Activated CD8-positive, alpha-beta T cell treated with anti-CD3 and anti-CD28 coated beads for 36 hours (primary cell): ENCODE measurements around the gene ASXL2. TPM values are rescaled to one million over a fixed set of nuclear protein-coding genes. Genes with fewer than 3 reads are reported as not detected.

Experiments
- ATAC-seq: fragments of 200-7000 bp; cut with Tn5 transposase; one replicate; pipeline ENCODE4 v1.10.0; 2021; ENCODE audit warnings: mild to moderate bottlenecking, moderate library complexity
- CTCF ChIA-PET: fragments of 350-600 bp; sonication (Branson Sonifier 250); formaldehyde crosslinking; loops from one replicate; lab custom pipeline; 2021; ENCODE audit warnings: antibody characterized with exemption; lab: Charles Lee
- POLR2A ChIA-PET: fragments of 350-600 bp; sonication (Branson Sonifier 250); formaldehyde crosslinking; loops from one replicate; lab custom pipeline; 2021; ENCODE audit warnings: antibody characterized with exemption; lab: Charles Lee
- DNase-seq: peaks from one replicate; pipeline ENCODE4 v3.0.0-alpha.2; 2020
- H3K27ac Mint-ChIP-seq: one replicate; pipeline ENCODE4 v1.8.0; 2021; ENCODE audit warnings: mild to moderate bottlenecking, mixed read lengths
- H3K27me3 Mint-ChIP-seq: one replicate; pipeline ENCODE4 v1.8.0; 2021; ENCODE audit warnings: mixed read lengths
- H3K36me3 Mint-ChIP-seq: one replicate; pipeline ENCODE4 v1.8.0; 2021; ENCODE audit warnings: low read depth, mixed read lengths
- H3K4me1 Mint-ChIP-seq: one replicate; pipeline ENCODE4 v1.8.0; 2021; ENCODE audit warnings: low read depth, mixed read lengths
- H3K4me3 Mint-ChIP-seq: one replicate; pipeline ENCODE4 v1.8.0; 2021; ENCODE audit warnings: mild to moderate bottlenecking, moderate library complexity, mixed read lengths
- H3K9me3 Mint-ChIP-seq: one replicate; pipeline ENCODE4 v1.8.0; 2021; ENCODE audit warnings: mixed read lengths
- CTCF ChIP-seq: fragments of 200-600 bp; IDR thresholded peaks from one replicate; pipeline ENCODE4 v1.8.0; 2022; ENCODE audit warnings: antibody characterized with exemption, mild to moderate bottlenecking
- intact Hi-C: fragments of 100-400 bp; cut with micrococcal nuclease; formaldehyde crosslinking; loops from one replicate; pipeline ENCODE4 v1.10.0; 2022
- total RNA-seq, 2 experiments: library from RNA; stranded (reverse); gene quantifications; one replicate each; pipeline ENCODE4 v1.2.3, GENCODE V29; 2021

Gene ASXL2
- 10 to 100 TPM; 42.5 to 42.8 TPM for total RNA-seq

DNA sequence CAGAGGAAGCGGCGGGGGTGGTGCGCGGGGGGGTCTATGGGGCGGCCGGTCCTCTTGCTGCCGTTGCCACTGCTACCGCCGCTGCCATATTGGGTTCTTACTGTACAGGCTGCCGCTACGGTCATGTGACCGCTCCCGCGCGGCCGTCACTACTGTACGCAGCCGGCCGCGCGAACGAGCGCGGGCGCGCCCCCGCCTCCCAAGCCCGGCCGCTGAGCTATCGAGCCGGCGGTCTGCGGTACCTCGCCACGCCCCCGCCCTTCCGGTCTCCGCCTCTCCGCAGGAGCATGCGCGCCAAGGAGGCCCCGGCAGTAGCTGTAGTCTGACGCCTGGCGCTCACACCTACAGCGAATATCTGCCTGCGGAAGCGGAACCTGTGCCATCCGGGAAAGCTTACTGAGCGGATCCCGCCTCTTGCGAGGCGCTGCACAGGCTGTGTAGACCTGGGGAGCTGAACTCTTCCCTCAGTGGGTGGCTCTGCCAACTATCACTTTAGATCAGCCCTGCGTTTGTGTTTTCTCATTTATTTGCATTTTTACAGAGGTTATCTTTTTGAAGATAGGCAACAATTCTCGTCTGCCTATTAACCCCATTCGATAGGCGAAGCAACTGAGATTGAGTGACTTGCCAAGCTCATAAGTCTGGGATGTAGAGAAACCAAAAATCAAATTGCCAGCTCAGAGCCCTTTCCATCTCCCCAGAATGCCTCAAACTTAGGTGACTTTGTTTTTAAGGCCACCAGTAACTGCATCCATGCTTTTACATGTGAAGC is at the start of gene ASXL2:
Gene ASXL2 (minus strand): TSS at position 127 of the 772 bp plus-strand sequence. CDS start 265 bp downstream, outside the sequence.
- Mint-ChIP-seq H3K9me3 (no peaks in the 10 kb centered on the region), H3K27ac (peak within 1 kb of the TSS; percentile 98), H3K36me3 (peaks cover 13% of the 10 kb centered on the region), H3K4me3 (peak within 1 kb of the TSS; percentile 95), H3K4me1 (peaks cover 43% of the 10 kb centered on the region), H3K27me3 (no peaks in the 10 kb centered on the region)
- DNase-seq (peak; percentile 97), ATAC-seq (peak; percentile 88)
- no peak for TF ChIP-seq CTCF
- CTCF ChIA-PET: interaction anchor here (0.9 to 3.8 kb wide), 9 partner anchors 10 to 516 kb away, joined by 3 to 25 read pairs (median 6); no protein-coding TSS in a partner anchor
- POLR2A ChIA-PET: interaction anchor here (0.6 to 3.0 kb wide), 8 partner anchors 11 to 300 kb away, joined by 3 to 13 read pairs (median 4); no protein-coding TSS in a partner anchor
- intact Hi-C loops: no loop called here

DNA sequence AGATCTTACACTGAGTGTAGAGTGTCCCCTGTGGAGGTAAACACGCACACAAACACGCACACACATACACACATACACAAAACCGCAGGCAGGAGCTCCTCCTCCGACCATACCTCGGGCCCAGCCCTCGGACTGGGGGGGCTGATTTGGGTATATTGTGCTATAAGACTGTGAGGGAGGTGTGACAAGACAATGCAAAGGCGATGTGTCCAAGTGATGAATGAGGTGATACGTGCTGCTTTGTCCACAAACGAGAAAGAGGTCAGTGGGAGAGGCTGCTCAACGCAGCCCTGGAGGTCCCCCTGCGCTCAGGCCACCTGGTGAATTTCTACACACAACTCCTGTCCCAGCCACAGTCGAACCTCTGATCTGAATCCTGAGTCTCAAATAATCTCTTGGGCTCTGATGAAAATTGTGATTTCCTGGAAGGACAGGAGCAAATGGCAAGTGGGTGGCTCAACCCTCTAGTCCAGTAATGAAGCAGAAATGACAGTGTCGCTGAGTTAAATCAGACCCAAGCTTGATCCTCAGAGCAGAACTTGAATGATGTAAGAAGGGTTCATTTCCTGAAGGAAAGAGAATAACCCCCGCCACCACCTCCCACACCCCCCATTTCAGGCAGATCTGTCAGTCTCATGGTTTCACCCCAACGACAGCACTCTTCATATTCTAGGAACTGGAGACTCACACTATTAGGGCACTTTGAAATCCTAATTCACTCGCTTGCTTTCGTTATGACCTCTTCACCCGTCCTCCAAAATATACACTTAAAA is 48.9 kb upstream of the ASXL2 start:
- peak; percentile 20 for DNase-seq
- intact Hi-C loops: no loop called here
- H3K27ac Mint-ChIP-seq: no peak overlapping the region

DNA sequence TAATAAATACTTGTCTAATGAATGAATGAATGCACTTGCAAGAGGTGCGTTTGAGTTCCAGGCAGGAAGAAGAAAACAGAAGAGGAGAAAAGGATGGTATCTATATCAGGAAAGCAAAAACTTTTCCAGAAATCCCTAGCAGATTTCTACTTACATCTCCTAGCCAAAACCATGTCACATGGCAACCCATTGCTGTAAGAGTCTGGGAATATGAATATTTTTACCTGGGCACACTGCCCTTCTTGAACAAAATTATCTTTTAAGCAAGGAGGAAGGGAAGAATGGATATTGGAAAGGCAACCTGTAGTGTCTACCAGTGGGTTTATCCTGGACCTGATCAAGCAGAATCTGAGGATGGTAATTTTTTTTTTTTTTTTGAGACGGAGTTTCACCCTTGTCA is 44.2 kb upstream of the ASXL2 start:
- peaks cover 4% of the 10 kb centered on the region for H3K4me1 Mint-ChIP-seq
- H3K36me3 Mint-ChIP-seq: no peaks in the 10 kb centered on the region
- H3K9me3 Mint-ChIP-seq: no peaks in the 10 kb centered on the region
- intact Hi-C loops: no loop called here
- no peak for ATAC-seq
- no peak overlapping the region for H3K4me3 Mint-ChIP-seq
- no peak for TF ChIP-seq CTCF
- POLR2A ChIA-PET: no interaction called here
- no peak overlapping the region for H3K27ac Mint-ChIP-seq
- no peaks in the 10 kb centered on the region for H3K27me3 Mint-ChIP-seq
- CTCF ChIA-PET: no interaction called here
- DNase-seq: no peak

More for the DNA sequence above, 48.9 kb upstream of the ASXL2 start:
- H3K9me3 Mint-ChIP-seq: no peaks in the 10 kb centered on the region
- POLR2A ChIA-PET: interaction anchor here (0.9 kb wide), 1 partner anchor 45 kb away, joined by 3 read pairs; no protein-coding TSS in a partner anchor
- CTCF ChIA-PET: no interaction called here
- H3K4me1 Mint-ChIP-seq: peaks cover 4% of the 10 kb centered on the region
- TF ChIP-seq CTCF: no peak
- ATAC-seq: peak; percentile 51
- no peak overlapping the region for H3K4me3 Mint-ChIP-seq
- H3K27me3 Mint-ChIP-seq: no peaks in the 10 kb centered on the region
- H3K36me3 Mint-ChIP-seq: no peaks in the 10 kb centered on the region

DNA sequence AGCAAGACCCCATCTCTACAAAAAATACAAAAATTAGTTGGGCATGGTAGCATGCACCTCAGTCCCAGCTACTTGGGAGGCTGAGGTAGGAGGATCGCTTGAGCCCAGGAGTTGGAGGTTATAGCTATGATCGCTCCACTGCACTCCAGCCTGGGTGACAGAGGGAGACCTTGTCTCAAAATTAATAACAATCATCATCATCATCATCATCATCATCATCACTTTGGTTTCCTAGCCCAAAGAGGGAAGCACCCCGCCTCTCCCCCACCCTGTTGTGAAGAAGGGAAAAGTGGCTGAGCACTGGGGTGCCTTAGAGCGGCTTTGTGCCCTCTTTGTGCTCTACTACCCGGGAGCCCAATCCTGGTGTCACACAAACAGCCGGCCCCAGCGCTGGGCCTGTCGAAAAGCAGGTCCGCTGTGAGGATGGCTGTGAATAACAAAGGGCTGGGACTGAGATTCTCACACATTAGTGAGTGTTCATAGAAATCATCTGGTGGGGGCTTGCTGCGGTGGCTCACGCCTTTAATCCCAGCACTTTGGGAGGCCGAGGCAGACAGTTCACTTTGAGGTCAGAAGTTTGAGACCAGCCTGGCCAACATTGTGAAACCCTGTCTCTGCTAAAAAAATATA is 42.6 kb upstream of the ASXL2 start:
- Mint-ChIP-seq H3K9me3 (no peaks in the 10 kb centered on the region), H3K36me3 (no peaks in the 10 kb centered on the region), H3K27me3 (no peaks in the 10 kb centered on the region), H3K4me1 (peaks cover 9% of the 10 kb centered on the region), H3K27ac (no peak overlapping the region), H3K4me3 (no peak overlapping the region)
- ChIA-PET POLR2A (no interaction called here), CTCF (no interaction called here)
- intact Hi-C loops: no loop called here
- ATAC-seq: no peak
- TF ChIP-seq CTCF: no peak
- no peak for DNase-seq
